ENCODE measurements around the gene LYSMD1.

The LYSMD1 gene

GRCh38 chr1:151128800-151129199 lies 36.9 kb downstream of the LYSMD1 start:
- no peak overlapping the region for H3K27ac ChIP-seq (replicated peaks)
- H3K4me3 ChIP-seq (replicated peaks; ENCODE audit: insufficient read depth, low read length): no peak overlapping the region
- DNase-seq (ENCODE audit: low read depth in 1 of 2, low spot score in 1 of 2): no peak
- H3K27me3 ChIP-seq (ENCODE audit: insufficient read depth, poor library complexity, severe bottlenecking): peaks cover 3% of the 10 kb centered on the region
- TF ChIP-seq SPI1 (IDR thresholded peaks at IDR 0.05; ENCODE audit: borderline replicate concordance, low read depth): no peak
- no peak for TF ChIP-seq POLR2AphosphoS5 (IDR thresholded peaks at IDR 0.05; ENCODE audit: low read depth)
- TF ChIP-seq, protein P1, sequence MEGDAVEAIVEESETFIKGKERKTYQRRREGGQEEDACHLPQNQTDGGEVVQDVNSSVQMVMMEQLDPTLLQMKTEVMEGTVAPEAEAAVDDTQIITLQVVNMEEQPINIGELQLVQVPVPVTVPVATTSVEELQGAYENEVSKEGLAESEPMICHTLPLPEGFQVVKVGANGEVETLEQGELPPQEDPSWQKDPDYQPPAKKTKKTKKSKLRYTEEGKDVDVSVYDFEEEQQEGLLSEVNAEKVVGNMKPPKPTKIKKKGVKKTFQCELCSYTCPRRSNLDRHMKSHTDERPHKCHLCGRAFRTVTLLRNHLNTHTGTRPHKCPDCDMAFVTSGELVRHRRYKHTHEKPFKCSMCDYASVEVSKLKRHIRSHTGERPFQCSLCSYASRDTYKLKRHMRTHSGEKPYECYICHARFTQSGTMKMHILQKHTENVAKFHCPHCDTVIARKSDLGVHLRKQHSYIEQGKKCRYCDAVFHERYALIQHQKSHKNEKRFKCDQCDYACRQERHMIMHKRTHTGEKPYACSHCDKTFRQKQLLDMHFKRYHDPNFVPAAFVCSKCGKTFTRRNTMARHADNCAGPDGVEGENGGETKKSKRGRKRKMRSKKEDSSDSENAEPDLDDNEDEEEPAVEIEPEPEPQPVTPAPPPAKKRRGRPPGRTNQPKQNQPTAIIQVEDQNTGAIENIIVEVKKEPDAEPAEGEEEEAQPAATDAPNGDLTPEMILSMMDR (IDR thresholded peaks at IDR 0.05; ENCODE audit: insufficient read depth, low read length): no peak
- TF ChIP-seq REST (IDR thresholded peaks at IDR 0.05; ENCODE audit: insufficient replicate concordance, low read depth): no peak
- no peak for TF ChIP-seq GABPA (IDR thresholded peaks at IDR 0.05; ENCODE audit: low read depth)

GRCh38 chr1:151124763-151125403 lies 40.8 kb downstream of the LYSMD1 start:
- DNase-seq (ENCODE audit: low read depth in 1 of 2, low spot score in 1 of 2): no peak
- H3K4me3 ChIP-seq (replicated peaks; ENCODE audit: insufficient read depth, low read length): no peak overlapping the region
- H3K27me3 ChIP-seq (ENCODE audit: insufficient read depth, poor library complexity, severe bottlenecking): no peaks in the 10 kb centered on the region
- TF ChIP-seq, protein P1 (IDR thresholded peaks at IDR 0.05; ENCODE audit: insufficient read depth, low read length): no peak
- TF ChIP-seq REST (IDR thresholded peaks at IDR 0.05; ENCODE audit: insufficient replicate concordance, low read depth): no peak
- TF ChIP-seq GABPA (IDR thresholded peaks at IDR 0.05; ENCODE audit: low read depth): no peak
- no peak for TF ChIP-seq SPI1 (IDR thresholded peaks at IDR 0.05; ENCODE audit: borderline replicate concordance, low read depth)
- no peak for TF ChIP-seq POLR2AphosphoS5 (IDR thresholded peaks at IDR 0.05; ENCODE audit: low read depth)
- H3K27ac ChIP-seq (replicated peaks): no peak overlapping the region

GRCh38 chr1:151113877-151114276 lies 51.8 kb downstream of the LYSMD1 start:
- Histone ChIP-seq H3K27me3 (ENCODE audit: insufficient read depth, poor library complexity, severe bottlenecking) (no peaks in the 10 kb centered on the region), H3K4me3 (replicated peaks; ENCODE audit: insufficient read depth, low read length) (no peak overlapping the region), H3K27ac (replicated peaks) (no peak overlapping the region)
- no peak for TF ChIP-seq GABPA (IDR thresholded peaks at IDR 0.05; ENCODE audit: low read depth)
- TF ChIP-seq REST (IDR thresholded peaks at IDR 0.05; ENCODE audit: insufficient replicate concordance, low read depth): no peak
- TF ChIP-seq POLR2AphosphoS5 (IDR thresholded peaks at IDR 0.05; ENCODE audit: low read depth): no peak
- TF ChIP-seq SPI1 (IDR thresholded peaks at IDR 0.05; ENCODE audit: borderline replicate concordance, low read depth): no peak
- TF ChIP-seq, protein P1 (IDR thresholded peaks at IDR 0.05; ENCODE audit: insufficient read depth, low read length): no peak
- DNase-seq (ENCODE audit: low read depth in 1 of 2, low spot score in 1 of 2): no peak
